Adrenal gland (tissue), 12 donors: ENCODE measurements around the gene MAML2. TPM values are rescaled to one million over a fixed set of nuclear protein-coding genes. Genes with fewer than 3 reads are reported as not detected.
"Not testable (repeated sequence)": the region's sequence is repeated elsewhere in the genome, so short reads cannot be mapped to it uniquely, and the experiment has no call there.

Experiments used
- DNase-seq, 7 donors: peaks; one replicate each; pipeline ENCODE4 v3.0.0-alpha.2; 2019 to 2020
- H3K27ac ChIP-seq, 5 donors: fragments of 200-600 bp; sonication (generic) in 4 of 5; 1 replicate in 3 of 5; 2 replicates in 2 of 5; pipeline versions ENCODE4 v1.5.1 to v1.8.0; 2016 to 2020; ENCODE audit warnings: mild to moderate bottlenecking in 1 of 5
- H3K27me3 ChIP-seq: fragments of 200-600 bp; 2 replicates; pipeline ENCODE4 v1.8.0; 2021
- H3K36me3 ChIP-seq, 2 donors: fragments of 200-600 bp; replicated peaks in 1 of 2; 1 replicate in 1 of 2; 2 replicates in 1 of 2; pipeline versions ENCODE4 v1.5.1 to v1.8.0; 2018 to 2022
- H3K4me1 ChIP-seq, 2 donors: fragments of 200-600 bp; replicated peaks in 1 of 2; 1 replicate in 1 of 2; 2 replicates in 1 of 2; pipeline versions ENCODE4 v1.5.1 to v1.8.0; 2018 to 2021
- H3K4me3 ChIP-seq, 4 donors: fragments of 200-600 bp; sonication (generic) in 3 of 4; one replicate each; pipeline ENCODE4 v1.5.1; 2016 to 2018
- H3K9me3 ChIP-seq, 3 donors: fragments of 200-600 bp; sonication (generic) in 1 of 3; replicated peaks in 1 of 3; 1 replicate in 2 of 3; 2 replicates in 1 of 3; pipeline versions ENCODE4 v1.5.1 to v1.8.0; 2016 to 2021
- CTCF ChIP-seq, 6 experiments: fragments of 450-650 bp in 4 of 6; fragments of 200-600 bp in 2 of 6; sonication (generic) in 1 of 6; IDR thresholded peaks; 1 replicate in 5 of 6; 2 replicates in 1 of 6; pipeline versions ENCODE4 v1.5.1 to v1.8.0; 2016 to 2021; ENCODE audit warnings: antibody characterized with exemption in 6 of 6, mild to moderate bottlenecking in 2 of 6, moderate library complexity in 1 of 6
- POLR2A ChIP-seq, 2 donors: fragments of 450-650 bp; IDR thresholded peaks; one replicate each; pipeline ENCODE4 v1.6.1; 2017; ENCODE audit warnings: antibody characterized with exemption in 2 of 2, mild to moderate bottlenecking in 2 of 2, moderate library complexity in 1 of 2
- WGBS, 4 donors: extraction: QIAGEN DNeasy Blood & Tissue Kit in 2 of 4; methylation state at CpG; one replicate each; pipeline versions ENCODE4 v1.1.5 to v1.1.7; 2013 to 2017; 5-methylcytosine and 5-hydroxymethylcytosine counted together
- intact Hi-C, 2 donors: fragments of 100-400 bp; cut with DNase I; formaldehyde crosslinking; loops; one replicate each; pipeline versions ENCODE4 v1.14.1 to v1.15.0; 2022 to 2023
- polyA plus RNA-seq, 3 donors: library from polyadenylated mRNA; stranded (reverse); fragments of 200-250 nt in 2 of 3; fragments of 350-450 nt in 1 of 3; fragmentation: Illumina TruSeq in 1 of 3; extraction: RNeasy Lipid Tissue Mini Kit (QIAGEN cat#74804) in 1 of 3; gene quantifications; one replicate each; pipeline ENCODE4 v1.2.3, GENCODE V29; 2013 to 2014
- total RNA-seq, 9 donors: library from RNA; depleted of rRNA in 4 of 9; stranded (reverse); fragments of >200 nt in 4 of 9; fragments of 120-200 nt in 1 of 9; fragmentation: NEBNext Ultra II Directional in 1 of 9; extraction: Animal tissue kit (Norgen Biotek cat#: 25700) in 1 of 9; gene quantifications; one replicate each; pipeline versions ENCODE4 v1.1.0 to v1.2.4, GENCODE V29; 2013 to 2023
- donor health status: healthy with polysubstance abuse.
- donor health status: Bipolar disorder and iron deficiency.
- donor health status: DM: yes; HTN: yes; CAD: no.
- donor health status: DM: no; HTN: no; CAD: no.
- donor health status: DM: no; HTN: no; CAD: no.
- donor health status: DM: yes; HTN: yes; CAD: no.

MAML2 gene
- total and polyA plus RNA-seq, 12 donors: 1.4 to 19.4 (median 7.6) TPM

- Histone ChIP-seq H3K36me3 (no peaks in the 10 kb centered on the region), H3K9me3 (no peaks in the 10 kb centered on the region), H3K27me3 (no peaks in the 10 kb centered on the region), H3K4me1 (peaks cover 9 to 15% of the 10 kb centered on the region in 2 donors), H3K4me3 (no peak overlapping the region), H3K27ac (no peak overlapping the region)
- 91 to 99% (median 95%) methylated on average over 3 of the region's 3 CpGs for WGBS, 4 donors
- no peak for TF ChIP-seq POLR2A (IDR thresholded peaks at IDR 0.05)
- no peak for TF ChIP-seq CTCF (IDR thresholded peaks at IDR 0.05)
- DNase-seq: no peak
- intact Hi-C loops: no loop called here
These were observed 54.1 kb downstream of the MAML2 start for GRCh38 chr11:96288915-96289314.

GRCh38 chr11:96287822-96288439 lies 55.1 kb downstream of the MAML2 start:
- H3K9me3 ChIP-seq: no peaks in the 10 kb centered on the region
- no peaks in the 10 kb centered on the region for H3K27me3 ChIP-seq
- no peak overlapping the region for H3K4me3 ChIP-seq
- no peak for DNase-seq
- intact Hi-C loops: no loop called here
- no peaks in the 10 kb centered on the region for H3K36me3 ChIP-seq
- H3K27ac ChIP-seq: no peak overlapping the region
- WGBS, 4 donors: 81 to 90% (median 88%) methylated on average over 6 of the region's 6 CpGs
- H3K4me1 ChIP-seq: peaks cover 0 to 5% of the 10 kb centered on the region in 2 donors
- no peak for TF ChIP-seq CTCF (IDR thresholded peaks at IDR 0.05)
- no peak for TF ChIP-seq POLR2A (IDR thresholded peaks at IDR 0.05)

- H3K9me3 ChIP-seq, H3K4me1 ChIP-seq, H3K27ac ChIP-seq, H3K36me3 ChIP-seq, DNase-seq, H3K4me3 ChIP-seq, H3K27me3 ChIP-seq, intact Hi-C loops: not testable (repeated sequence)
- 93 to 99% (median 96%) methylated on average over 6 of the region's 6 CpGs for WGBS, 4 donors
These were observed 57.0 kb downstream of the MAML2 start for GRCh38 chr11:96285985-96286384.

- intact Hi-C loops: no loop called here
- no peak for TF ChIP-seq POLR2A (IDR thresholded peaks at IDR 0.05)
- TF ChIP-seq CTCF (IDR thresholded peaks at IDR 0.05): no peak
- peaks cover 0 to 8% of the 10 kb centered on the region in 2 donors for H3K4me1 ChIP-seq
- H3K9me3 ChIP-seq: no peaks in the 10 kb centered on the region
- no peaks in the 10 kb centered on the region for H3K27me3 ChIP-seq
- WGBS, 4 donors: 88 to 96% (median 93%) methylated on average over 3 of the region's 3 CpGs
- no peak for DNase-seq
- H3K36me3 ChIP-seq: no peaks in the 10 kb centered on the region
- H3K4me3 ChIP-seq: no peak overlapping the region
- no peak overlapping the region for H3K27ac ChIP-seq
These were observed 58.1 kb downstream of the MAML2 start for GRCh38 chr11:96284917-96285316.

- DNase-seq: no peak
- intact Hi-C loops: no loop called here
- WGBS, 4 donors: 94 to 100% (median 100%) methylated on average over 1 of the region's 1 CpG
- Histone ChIP-seq H3K36me3 (no peaks in the 10 kb centered on the region), H3K4me1 (peaks cover 0 to 13% of the 10 kb centered on the region in 2 donors), H3K9me3 (no peaks in the 10 kb centered on the region), H3K27ac (no peak overlapping the region), H3K27me3 (no peaks in the 10 kb centered on the region), H3K4me3 (no peak overlapping the region)
- TF ChIP-seq CTCF (IDR thresholded peaks at IDR 0.05): no peak
- TF ChIP-seq POLR2A (IDR thresholded peaks at IDR 0.05): no peak
These were observed 58.6 kb downstream of the MAML2 start for GRCh38 chr11:96284401-96284800.
